GM12873 (cell line): ENCODE results near the gene TSPAN11.

Experiments used
- TF ChIP-seq, protein P1 (sequence below): IDR thresholded peaks from 2 replicates; pipeline ENCODE4 v1.5.1; 2012; ENCODE audit warnings: low read depth, mild to moderate bottlenecking, moderate library complexity, low read length, control low read depth; ENCODE audit not compliant: insufficient read depth; ENCODE audit errors: missing control alignments

Gene TSPAN11

DNA sequence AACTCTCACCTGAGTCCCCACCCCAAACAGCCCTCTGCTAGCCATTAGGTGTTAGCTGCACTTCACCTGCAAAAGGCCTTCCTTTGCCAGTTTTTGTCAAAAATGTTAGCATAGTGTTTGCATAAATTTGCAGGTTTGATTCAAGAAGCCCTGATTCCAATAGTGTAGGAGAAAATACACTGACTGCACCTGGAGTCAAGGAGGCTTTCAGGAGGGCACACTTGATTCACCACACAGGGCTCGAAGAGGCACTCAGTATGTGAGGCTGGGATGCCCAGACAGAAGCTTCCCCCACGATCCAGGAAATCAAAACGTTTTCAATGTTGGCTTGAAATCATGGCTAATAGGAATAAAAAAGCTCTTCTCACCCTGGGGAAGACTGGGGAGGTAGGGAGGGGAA is 106.6 kb downstream of the TSPAN11 start:
- TF ChIP-seq, protein P1, sequence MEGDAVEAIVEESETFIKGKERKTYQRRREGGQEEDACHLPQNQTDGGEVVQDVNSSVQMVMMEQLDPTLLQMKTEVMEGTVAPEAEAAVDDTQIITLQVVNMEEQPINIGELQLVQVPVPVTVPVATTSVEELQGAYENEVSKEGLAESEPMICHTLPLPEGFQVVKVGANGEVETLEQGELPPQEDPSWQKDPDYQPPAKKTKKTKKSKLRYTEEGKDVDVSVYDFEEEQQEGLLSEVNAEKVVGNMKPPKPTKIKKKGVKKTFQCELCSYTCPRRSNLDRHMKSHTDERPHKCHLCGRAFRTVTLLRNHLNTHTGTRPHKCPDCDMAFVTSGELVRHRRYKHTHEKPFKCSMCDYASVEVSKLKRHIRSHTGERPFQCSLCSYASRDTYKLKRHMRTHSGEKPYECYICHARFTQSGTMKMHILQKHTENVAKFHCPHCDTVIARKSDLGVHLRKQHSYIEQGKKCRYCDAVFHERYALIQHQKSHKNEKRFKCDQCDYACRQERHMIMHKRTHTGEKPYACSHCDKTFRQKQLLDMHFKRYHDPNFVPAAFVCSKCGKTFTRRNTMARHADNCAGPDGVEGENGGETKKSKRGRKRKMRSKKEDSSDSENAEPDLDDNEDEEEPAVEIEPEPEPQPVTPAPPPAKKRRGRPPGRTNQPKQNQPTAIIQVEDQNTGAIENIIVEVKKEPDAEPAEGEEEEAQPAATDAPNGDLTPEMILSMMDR, result no peak

DNA sequence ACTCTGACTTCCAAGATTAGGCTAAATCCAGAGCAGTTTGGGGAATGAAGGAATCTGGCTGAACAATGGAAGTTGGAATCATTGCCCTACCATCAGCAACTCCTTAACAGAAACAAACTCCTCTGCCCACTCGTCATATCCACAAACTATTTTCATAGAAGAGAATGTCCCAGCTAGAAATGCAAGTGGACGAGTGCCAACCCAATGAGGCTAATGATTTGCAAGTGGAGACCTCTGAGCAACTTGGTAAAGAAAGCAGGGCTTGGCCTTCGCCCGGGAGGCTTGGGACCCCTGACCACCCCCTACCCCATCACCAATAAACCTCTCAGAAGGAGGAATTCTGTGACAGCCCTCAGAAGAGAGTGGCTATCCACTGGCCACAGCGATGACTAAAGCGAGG is 107.1 kb downstream of the TSPAN11 start:
- TF ChIP-seq, protein P1, result no peak

DNA sequence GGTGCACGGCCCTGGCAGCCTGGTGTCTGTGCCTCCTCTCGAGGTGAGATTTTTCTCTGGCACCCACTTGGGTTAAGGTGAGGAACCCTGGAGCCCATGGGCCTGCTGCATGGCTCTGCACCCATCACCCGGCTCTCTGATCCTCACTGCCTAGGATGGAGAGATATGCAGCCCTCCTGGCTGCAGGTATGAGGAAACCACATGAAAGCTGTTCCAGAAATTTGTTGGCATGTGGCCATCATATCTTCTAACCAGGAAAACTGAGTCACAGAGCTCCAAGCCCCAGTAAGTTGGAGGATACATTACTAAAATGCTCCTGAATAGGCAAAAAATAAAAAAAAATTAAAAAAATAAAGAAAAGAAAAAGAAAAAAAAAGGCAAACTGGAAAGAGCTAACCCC is 107.8 kb downstream of the TSPAN11 start:
- TF ChIP-seq, protein P1, result no peak

DNA sequence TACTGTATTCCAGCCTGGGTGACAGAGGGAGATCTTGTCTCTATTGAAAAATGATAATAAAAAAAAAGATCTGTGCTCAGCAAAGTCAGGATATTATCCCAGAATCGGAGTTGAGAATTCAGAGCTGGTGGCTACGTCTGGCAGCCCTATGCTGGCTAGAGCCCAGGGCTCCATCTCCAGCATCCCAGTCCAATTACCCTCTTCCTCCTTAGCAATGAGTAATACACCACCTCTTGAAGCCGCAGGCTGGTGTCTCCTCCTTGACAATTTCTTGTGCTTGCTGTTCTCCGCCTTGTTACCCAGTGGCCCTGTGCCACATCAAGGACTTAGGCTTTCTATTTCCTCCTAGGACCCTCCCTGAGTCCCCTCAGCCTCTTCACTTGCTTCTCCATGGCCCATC is 108.7 kb downstream of the TSPAN11 start:
- TF ChIP-seq, protein P1, result no peak

DNA sequence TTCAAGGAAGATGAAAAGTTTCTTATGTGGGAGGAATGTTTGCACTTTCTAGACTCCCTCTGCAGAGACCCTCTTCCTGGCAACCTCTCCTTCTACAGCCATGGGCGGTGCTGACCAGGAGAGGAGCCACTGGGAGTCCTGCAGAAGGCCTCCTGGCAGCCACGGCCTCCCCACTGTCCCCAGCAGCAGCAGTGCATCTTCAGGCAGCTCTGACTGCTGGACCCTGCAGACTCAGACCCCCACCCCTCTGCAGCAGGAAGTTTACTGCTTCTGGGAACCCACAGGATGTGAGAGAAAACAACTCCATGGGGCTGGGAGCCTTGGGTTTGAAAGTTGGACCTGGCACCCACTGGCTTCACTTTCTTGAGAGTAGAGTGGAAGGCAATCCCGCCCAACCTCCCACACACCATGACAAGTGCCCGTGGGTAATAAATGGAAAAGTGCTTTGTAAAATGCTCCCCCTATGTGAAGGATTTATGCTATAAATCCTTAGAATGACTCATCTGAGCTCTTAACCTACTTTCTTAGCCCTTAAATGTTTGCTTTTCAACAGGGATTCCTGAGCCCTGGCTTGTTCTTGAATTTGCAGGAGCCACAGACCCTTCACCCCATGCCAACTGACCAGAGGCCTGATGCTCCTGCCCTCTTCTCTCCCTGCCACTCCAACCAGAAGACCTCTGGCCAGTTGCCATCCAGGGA is 109.6 kb downstream of the TSPAN11 start:
- TF ChIP-seq, protein P1, result no peak

DNA sequence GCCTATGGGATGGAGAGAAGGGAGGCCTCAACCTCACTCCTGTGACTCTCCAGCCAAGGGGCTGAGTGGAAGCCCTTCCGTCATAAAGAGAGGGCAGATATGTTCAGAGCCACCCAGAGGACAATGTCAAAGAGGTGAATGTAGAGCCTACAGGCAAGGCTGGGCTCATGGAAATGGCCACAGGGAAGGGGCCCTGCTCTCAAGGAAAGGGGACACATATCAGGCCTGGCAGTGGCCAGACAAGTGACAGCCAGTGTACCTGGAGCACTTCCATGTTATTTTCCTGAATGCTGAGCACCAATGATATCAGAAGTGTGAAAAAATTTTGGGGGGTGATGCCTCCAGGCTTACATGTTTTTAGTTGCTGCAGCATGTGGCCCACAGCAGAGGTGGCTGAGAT is 110.5 kb downstream of the TSPAN11 start:
- TF ChIP-seq, protein P1, result no peak

DNA sequence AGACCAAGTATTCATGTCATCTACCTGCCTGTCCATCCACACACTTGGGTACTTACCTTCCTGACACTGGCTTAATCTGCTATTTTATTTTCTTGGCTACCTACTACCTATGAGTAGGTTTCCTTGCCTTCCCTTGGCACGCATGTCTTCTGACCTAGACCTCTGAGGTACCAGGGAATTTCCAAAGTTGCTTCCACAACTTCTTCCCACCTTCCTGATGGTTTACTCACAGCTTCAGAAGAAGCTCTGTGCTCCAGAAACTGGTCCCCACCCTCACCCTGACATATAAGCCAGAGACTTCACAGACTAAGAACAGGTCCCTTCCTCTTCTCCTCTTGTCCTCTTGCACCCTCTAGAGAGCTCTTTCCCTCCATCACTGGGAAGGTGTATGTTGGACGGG is 111.4 kb downstream of the TSPAN11 start:
- TF ChIP-seq, protein P1, result no peak
